Activated T-cell treated with anti-CD3 and anti-CD28 coated beads for 48 hours (primary cell): ENCODE results near the gene QRFPR.
"Not testable (repeated sequence)": the region's sequence is repeated elsewhere in the genome, so short reads cannot be mapped to it uniquely, and the experiment has no call there.

Experiments used
- DNase-seq: peaks from one replicate; pipeline ENCODE4 v3.0.0-alpha.2; 2020; ENCODE audit warnings: low read depth

QRFPR gene

GRCh38 chr4:121339307-121339706 is 41.5 kb downstream of the QRFPR start:
- no peak for DNase-seq

- no peak for DNase-seq
These were observed 42.3 kb downstream of the QRFPR start for GRCh38 chr4:121338518-121338917.

- no peak for DNase-seq
These were observed 44.1 kb downstream of the QRFPR start for GRCh38 chr4:121336706-121337105.

GRCh38 chr4:121330180-121330665 is 50.6 kb downstream of the QRFPR start:
- DNase-seq = no peak

GRCh38 chr4:121326597-121326996 is 54.2 kb downstream of the QRFPR start:
- no peak for DNase-seq

- no peak for DNase-seq
These were observed 56.5 kb downstream of the QRFPR start for GRCh38 chr4:121324331-121324730.

GRCh38 chr4:121321466-121321865 is 59.4 kb downstream of the QRFPR start:
- no peak for DNase-seq

GRCh38 chr4:121316091-121316490 is 64.7 kb downstream of the QRFPR start:
- no peak for DNase-seq

- DNase-seq = not testable (repeated sequence)
These were observed 67.4 kb downstream of the QRFPR start for GRCh38 chr4:121313430-121313829.

GRCh38 chr4:121308828-121309227 is 72.0 kb downstream of the QRFPR start:
- no peak for DNase-seq

- no peak for DNase-seq
These were observed 72.5 kb downstream of the QRFPR start for GRCh38 chr4:121308328-121308663.

- peak; percentile 21 for DNase-seq
These were observed 73.1 kb downstream of the QRFPR start for GRCh38 chr4:121307445-121308327.

GRCh38 chr4:121306931-121307330 is 73.9 kb downstream of the QRFPR start:
- DNase-seq = no peak

- DNase-seq = no peak
These were observed 75.9 kb downstream of the QRFPR start for GRCh38 chr4:121304893-121305292.

- DNase-seq = no peak
These were observed 81.5 kb downstream of the QRFPR start for GRCh38 chr4:121299367-121299766.

GRCh38 chr4:121283319-121283718 is 97.5 kb downstream of the QRFPR start:
- no peak for DNase-seq

GRCh38 chr4:121280425-121280824 is 100.4 kb downstream of the QRFPR start:
- no peak for DNase-seq

- no peak for DNase-seq
These were observed 101.9 kb downstream of the QRFPR start for GRCh38 chr4:121278811-121279368.
